Stimulated activated CD8-positive, alpha-beta memory T cell treated with anti-CD3 and anti-CD28 coated beads, Interleukin-4, amount 100 ng/mL, for 1 hour (primary cell): ENCODE measurements around the gene THOP1.
"Not testable (repeated sequence)": the region's sequence is repeated elsewhere in the genome, so short reads cannot be mapped to it uniquely, and the experiment has no call there.

Experiments
- DNase-seq, 2 donors: peaks; one replicate each; pipeline ENCODE4 v3.0.0-alpha.2; 2020; ENCODE audit warnings: low read depth in 2 of 2, low spot score in 1 of 2

The THOP1 gene

DNA sequence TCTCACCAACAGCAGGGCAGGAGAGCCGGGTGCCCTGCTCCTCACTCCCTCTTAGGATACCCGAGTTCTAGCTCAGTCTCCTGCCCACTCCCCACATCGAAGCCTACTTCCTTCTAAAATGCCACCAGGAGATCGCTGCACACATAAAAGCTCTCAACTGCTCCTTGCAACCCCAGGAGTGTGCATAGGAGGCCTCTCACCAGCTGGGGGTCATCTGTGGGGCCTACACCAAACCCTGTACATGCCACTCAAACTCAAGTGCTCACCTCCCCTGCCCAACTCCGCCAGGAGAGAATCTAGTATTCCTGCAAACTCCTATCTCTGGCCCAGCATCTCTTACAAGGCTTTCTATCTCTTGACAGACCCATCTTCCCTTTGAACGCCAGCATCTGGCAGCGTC lies 5.0 kb upstream of the THOP1 start:
- DNase-seq, result no peak

DNA sequence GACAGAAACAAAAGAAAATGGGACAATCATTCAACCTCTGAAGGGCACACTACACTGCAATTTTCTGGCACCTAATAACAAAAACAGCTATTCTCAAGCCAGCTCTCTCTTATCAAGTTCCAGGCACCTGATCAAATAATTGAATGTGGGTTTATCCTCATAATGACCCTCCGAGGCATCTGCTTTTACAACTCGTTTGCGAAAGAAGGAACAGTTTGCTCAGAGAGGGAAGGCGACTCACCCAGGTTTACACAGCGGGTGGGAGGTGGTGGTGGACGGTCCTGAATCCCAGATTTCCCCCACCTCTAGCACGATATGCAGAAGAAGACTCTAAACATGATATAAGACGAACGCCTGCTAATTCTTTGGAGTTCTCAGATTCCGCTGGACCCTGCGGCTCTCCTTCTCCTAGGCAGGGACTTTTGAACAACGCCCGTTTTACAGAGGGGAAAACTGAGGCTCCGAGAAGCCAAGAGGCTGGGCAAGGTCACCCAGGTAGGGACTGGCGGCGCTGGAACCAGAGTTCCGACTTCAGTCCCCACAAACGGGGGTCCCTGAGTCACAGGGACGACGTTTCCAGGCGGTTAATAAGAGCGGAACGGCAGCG lies 2.9 kb upstream of the THOP1 start:
- DNase-seq, result no peak

- peak; percentile 92 to 93 for DNase-seq
Measured at GRCh38 chr19:2782936-2783780, 2.1 kb upstream of the THOP1 start, which contains the start of gene SGTA. Gene SGTA, minus strand, starts transcription at chr19:2783273. Its CDS starts 14,205 bp downstream, at chr19:2769068.

- DNase-seq, result no peak
Measured at GRCh38 chr19:2783781-2784145, 1.5 kb upstream of the THOP1 start.

DNA sequence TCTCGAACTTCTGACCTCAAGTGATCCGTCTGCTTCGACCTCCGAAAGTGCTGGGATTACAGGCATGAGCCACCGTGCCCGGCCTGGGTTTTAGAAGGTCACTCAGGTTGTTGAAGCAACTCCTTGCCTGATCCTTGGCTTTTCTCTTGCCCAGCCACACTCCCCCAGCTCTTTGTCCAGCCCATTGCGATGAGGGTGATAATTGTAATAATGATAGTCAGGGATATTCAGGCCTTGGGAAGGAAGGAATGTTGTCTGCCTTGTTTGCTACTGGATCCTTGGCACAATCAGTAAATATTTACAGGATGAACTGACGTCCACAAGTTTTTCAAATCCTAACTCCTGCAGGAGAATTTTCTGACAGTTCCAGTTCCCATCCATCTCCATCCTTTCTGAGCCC lies 1.8 kb downstream of the THOP1 start:
- no peak for DNase-seq

DNA sequence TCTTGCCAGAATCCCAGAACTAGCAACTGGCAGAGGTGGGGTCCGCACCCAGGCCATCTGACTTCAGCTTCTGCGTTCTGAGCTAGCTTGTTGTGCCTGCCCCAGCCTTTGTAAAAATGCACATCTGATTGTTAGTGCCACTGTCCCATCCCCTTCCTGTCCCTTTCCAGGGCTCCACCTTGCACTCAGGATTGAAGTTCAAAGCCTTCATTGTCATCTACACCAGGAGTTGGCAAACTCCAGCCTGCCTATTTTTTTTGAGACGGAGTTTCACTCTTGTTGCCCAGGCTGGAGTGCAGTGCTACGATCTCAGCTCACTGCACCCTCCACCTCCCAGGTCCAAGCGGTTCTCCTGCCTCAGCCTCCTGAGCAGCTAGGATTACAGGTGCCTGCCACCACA lies 2.9 kb downstream of the THOP1 start:
- no peak for DNase-seq

DNA sequence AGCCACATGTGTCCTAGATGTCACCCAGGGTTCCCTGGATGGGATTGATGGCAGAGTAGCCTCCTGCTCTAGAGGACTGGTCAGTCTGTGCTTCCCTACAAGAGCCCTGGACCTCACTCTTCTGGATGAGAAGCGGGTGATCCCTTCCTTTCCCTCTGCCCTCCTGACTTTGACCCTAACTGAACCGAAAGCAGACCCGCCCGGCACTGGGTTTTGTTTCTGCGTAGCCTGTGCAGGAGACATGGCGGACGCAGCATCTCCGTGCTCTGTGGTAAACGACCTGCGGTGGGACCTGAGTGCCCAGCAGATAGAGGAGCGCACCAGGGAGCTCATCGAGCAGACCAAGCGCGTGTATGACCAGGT lies 4.9 kb downstream of the THOP1 start:
- DNase-seq, result no peak

GRCh38 chr19:2790557-2791271 lies 5.4 kb downstream of the THOP1 start:
- no peak for DNase-seq

DNA sequence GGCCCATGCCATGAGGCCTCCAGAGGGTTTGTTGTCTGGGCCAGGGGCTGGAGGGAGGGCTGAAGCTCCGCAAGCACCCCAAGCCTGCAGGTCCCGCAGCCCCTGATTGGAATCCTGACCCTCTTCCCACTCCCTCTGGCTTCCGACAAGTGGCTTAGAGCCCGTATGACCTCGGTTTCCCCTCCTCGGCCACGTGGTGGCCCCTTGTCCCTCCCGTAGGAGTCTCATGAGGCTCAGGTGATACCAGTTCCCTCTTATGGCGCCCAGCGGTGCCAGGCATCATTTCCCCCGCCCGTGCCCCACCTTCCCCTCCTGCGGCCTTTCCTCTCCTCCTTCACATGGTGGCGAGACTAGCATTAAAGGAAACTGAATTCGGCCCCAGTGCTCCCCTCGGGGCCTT lies 6.1 kb downstream of the THOP1 start:
- no peak for DNase-seq

DNA sequence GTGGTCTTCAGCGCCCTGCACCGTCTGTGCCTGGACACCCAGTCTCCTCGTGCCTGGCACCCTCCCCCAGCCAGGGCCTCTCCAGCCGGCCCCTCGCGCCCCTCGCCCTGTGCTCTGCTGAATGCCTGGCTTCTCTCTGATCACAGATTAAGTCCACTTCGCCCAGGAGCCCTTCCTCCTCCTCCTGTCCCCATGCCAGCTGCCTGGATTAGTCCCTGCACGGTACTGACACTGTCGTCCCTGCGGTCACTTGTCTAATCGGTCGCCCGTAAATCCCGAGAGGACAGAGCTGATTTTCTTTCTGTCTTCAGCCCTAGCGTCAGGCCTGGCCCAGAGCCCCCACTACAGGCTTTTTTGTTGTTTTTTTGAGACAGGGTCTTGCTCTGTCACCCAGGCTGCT lies 6.6 kb downstream of the THOP1 start:
- DNase-seq, result no peak

GRCh38 chr19:2792666-2793065 lies 7.4 kb downstream of the THOP1 start:
- not testable (repeated sequence) for DNase-seq

DNA sequence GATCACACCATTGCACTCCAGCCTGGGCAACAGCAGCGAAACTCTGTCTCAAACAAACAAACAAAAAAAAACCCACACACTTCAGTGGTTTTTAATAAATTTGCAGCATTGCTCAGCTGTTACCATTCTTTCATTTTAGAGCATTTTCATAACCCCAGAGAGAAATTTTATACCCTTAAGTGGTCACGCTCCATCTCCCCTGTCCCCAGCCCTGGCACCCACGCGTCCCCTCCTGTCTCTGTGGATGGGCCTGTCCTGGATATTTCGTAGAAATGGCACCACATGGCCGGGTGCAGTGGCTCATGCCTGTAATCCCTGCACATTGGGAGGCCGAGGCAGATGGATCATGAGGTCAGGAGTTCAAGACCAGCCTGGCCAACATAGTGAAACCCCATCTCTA lies 7.8 kb downstream of the THOP1 start:
- no peak for DNase-seq

GRCh38 chr19:2793577-2793976 lies 8.3 kb downstream of the THOP1 start:
- no peak for DNase-seq

GRCh38 chr19:2795827-2796658 lies 10.7 kb downstream of the THOP1 start:
- no peak for DNase-seq

GRCh38 chr19:2796659-2797266 lies 11.5 kb downstream of the THOP1 start:
- no peak for DNase-seq

GRCh38 chr19:2797280-2797679 lies 12.0 kb downstream of the THOP1 start:
- no peak for DNase-seq

- no peak for DNase-seq
Measured at GRCh38 chr19:2798158-2798685, 12.9 kb downstream of the THOP1 start.

DNA sequence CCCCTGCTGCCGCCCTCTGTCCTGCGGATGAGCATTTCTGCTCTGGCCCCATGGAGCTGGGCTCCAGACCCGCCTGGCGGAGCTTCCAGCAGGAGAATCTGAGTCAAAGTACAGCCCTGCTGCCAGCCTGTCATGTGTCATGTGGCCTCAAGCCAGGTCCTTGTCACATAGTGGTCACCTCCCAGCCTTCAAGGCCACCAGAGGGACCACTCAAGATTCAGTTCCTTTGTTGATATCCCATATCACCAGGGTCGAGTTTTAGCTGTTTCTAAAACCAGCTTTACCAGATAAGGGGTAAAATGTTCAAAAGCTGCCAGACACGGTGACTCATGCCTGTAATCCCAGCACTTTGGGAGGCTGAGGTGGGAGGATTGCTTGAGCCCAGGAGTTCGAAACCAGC lies 13.4 kb downstream of the THOP1 start:
- DNase-seq, result no peak

GRCh38 chr19:2799273-2800020 lies 14.1 kb downstream of the THOP1 start:
- DNase-seq, result no peak

DNA sequence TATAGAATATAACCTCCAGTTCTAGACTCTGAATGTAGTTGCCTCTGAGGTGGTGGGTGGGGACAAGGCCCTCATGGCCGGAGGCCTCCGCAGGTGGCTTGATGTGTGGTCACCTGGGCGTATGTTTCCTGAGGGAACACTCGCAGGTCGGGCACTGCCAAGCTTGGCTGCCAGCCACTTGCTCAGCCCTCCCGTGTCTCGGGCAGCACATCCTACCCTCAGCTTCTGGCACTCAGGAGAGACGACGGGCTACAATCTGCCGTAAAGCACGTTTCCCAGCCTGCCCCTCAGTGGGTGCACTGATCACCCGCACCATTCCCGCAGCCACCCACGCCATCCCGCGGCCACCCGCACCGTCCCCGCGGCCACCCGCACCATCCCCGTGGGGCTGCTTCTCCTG lies 15.2 kb downstream of the THOP1 start:
- DNase-seq, result no peak
